B cell (primary cell): ENCODE results near the gene TLE3. TPM values are rescaled to one million over a fixed set of nuclear protein-coding genes. Genes with fewer than 3 reads are reported as not detected.
A peak's percentile ranks its signal among the peaks of the same experiment; 100 is the strongest.

Experiments used
- ATAC-seq: fragments of 200-7000 bp; cut with Tn5 transposase; one replicate; pipeline ENCODE4 v1.10.0; 2021; ENCODE audit warnings: low read depth, mild to moderate bottlenecking, moderate number of reproducible peaks, moderate library complexity
- CTCF ChIA-PET: fragments of 350-600 bp; sonication (Branson Sonifier 250); formaldehyde crosslinking; loops from one replicate; lab custom pipeline; 2021; ENCODE audit warnings: antibody characterized with exemption, inconsistent platforms; lab: Charles Lee
- POLR2A ChIA-PET: fragments of 350-600 bp; sonication (Branson Sonifier 250); formaldehyde crosslinking; loops from one replicate; lab custom pipeline; 2021; ENCODE audit warnings: antibody characterized with exemption; lab: Charles Lee
- DNase-seq: peaks from one replicate; pipeline ENCODE4 v3.0.0; 2013
- H2AFZ ChIP-seq: 2 replicates; pipeline ENCODE4 v1.6.1; 2012; ENCODE audit warnings: mild to moderate bottlenecking, low read depth, low read length; ENCODE audit not compliant: insufficient read depth, poor library complexity, severe bottlenecking
- H3K27ac ChIP-seq, 2 donors: 1 replicate in 1 of 2; 2 replicates in 1 of 2; pipeline ENCODE4 v1.5.1; 2012 to 2013; ENCODE audit warnings: low read length in 2 of 2, mild to moderate bottlenecking in 2 of 2, moderate library complexity in 1 of 2
- H3K27me3 ChIP-seq, 4 experiments: fragments of 200-600 bp in 1 of 4; sonication (generic) in 1 of 4; replicated peaks in 1 of 4; 1 replicate in 2 of 4; 2 replicates in 2 of 4; pipeline versions ENCODE4 v1.6.1 to v1.7.0; 2013 to 2016; ENCODE audit warnings: low read length in 3 of 4, mild to moderate bottlenecking in 2 of 4, mixed read lengths in 1 of 4, moderate library complexity in 1 of 4; ENCODE audit not compliant: insufficient read depth in 4 of 4, control insufficient read depth in 3 of 4; ENCODE audit errors: control extremely low read depth in 1 of 4
- H3K36me3 ChIP-seq, 2 experiments: replicated peaks in 1 of 2; 1 replicate in 1 of 2; 2 replicates in 1 of 2; pipeline versions ENCODE4 v1.6.1 to v1.7.1; 2013; ENCODE audit warnings: low read length in 1 of 2; ENCODE audit not compliant: insufficient read depth in 2 of 2, control insufficient read depth in 1 of 2; ENCODE audit errors: control extremely low read depth in 1 of 2, extremely low read depth in 1 of 2
- H3K4me1 ChIP-seq, 2 donors: fragments of 200-600 bp in 1 of 2; sonication (generic) in 1 of 2; 1 replicate in 1 of 2; 2 replicates in 1 of 2; pipeline versions ENCODE4 v1.5.1 to v1.6.1; 2013 to 2017; ENCODE audit warnings: low read length in 2 of 2; ENCODE audit not compliant: control insufficient read depth in 2 of 2, insufficient read depth in 2 of 2
- H3K4me2 ChIP-seq: replicated peaks from 2 replicates; pipeline ENCODE3; 2012; ENCODE audit warnings: mild to moderate bottlenecking, low read depth, low read length; ENCODE audit not compliant: poor library complexity, severe bottlenecking
- H3K4me3 ChIP-seq, 5 experiments: fragments of 200-600 bp in 1 of 5; sonication (generic) in 1 of 5; 1 replicate in 3 of 5; 2 replicates in 2 of 5; pipeline versions ENCODE4 v1.5.1 to v1.7.0; 2011 to 2016; ENCODE audit warnings: low read length in 4 of 5, mild to moderate bottlenecking in 4 of 5, low read depth in 2 of 5, control low read depth in 1 of 5, moderate library complexity in 1 of 5; ENCODE audit not compliant: insufficient read depth in 1 of 5; ENCODE audit errors: control extremely low read depth in 1 of 5, extremely low read depth in 1 of 5
- H3K79me2 ChIP-seq: fragments of 200-600 bp; sonication (generic); one replicate; pipeline ENCODE4 v1.6.0; 2016; ENCODE audit warnings: low read length; ENCODE audit not compliant: control insufficient read depth, insufficient read depth
- H3K9ac ChIP-seq: fragments of 200-600 bp; sonication (generic); 2 replicates; pipeline ENCODE4 v1.6.1; 2017; ENCODE audit warnings: mild to moderate bottlenecking, low read length, moderate library complexity
- H3K9me3 ChIP-seq, 3 donors: one replicate each; pipeline versions ENCODE4 v1.6.1 to v1.7.1; 2013; ENCODE audit warnings: low read length in 2 of 3; ENCODE audit not compliant: control insufficient read depth in 2 of 3, insufficient read depth in 1 of 3; ENCODE audit errors: control extremely low read depth in 1 of 3
- H4K20me1 ChIP-seq: 2 replicates; pipeline ENCODE4 v1.6.0; 2012; ENCODE audit warnings: mild to moderate bottlenecking, low read length; ENCODE audit not compliant: insufficient read depth, control insufficient read depth, poor library complexity, severe bottlenecking
- H3K27ac Mint-ChIP-seq: one replicate; pipeline ENCODE4 v1.8.0; 2021; ENCODE audit warnings: mixed read lengths
- H3K27me3 Mint-ChIP-seq: one replicate; pipeline ENCODE4 v1.8.0; 2021; ENCODE audit warnings: mixed read lengths
- H3K4me1 Mint-ChIP-seq: one replicate; pipeline ENCODE4 v1.8.0; 2021; ENCODE audit warnings: mixed read lengths
- H3K4me3 Mint-ChIP-seq: one replicate; pipeline ENCODE4 v1.8.0; 2021; ENCODE audit warnings: mixed read lengths
- H3K9me3 Mint-ChIP-seq: one replicate; pipeline ENCODE4 v1.8.0; 2022; ENCODE audit warnings: mixed read lengths; ENCODE audit not compliant: insufficient read depth
- CTCF ChIP-seq: fragments of 200-600 bp; IDR thresholded peaks from one replicate; pipeline ENCODE4 v1.8.0; 2022; ENCODE audit warnings: antibody characterized with exemption, mild to moderate bottlenecking
- EZH2 ChIP-seq: IDR thresholded peaks from 2 replicates; pipeline ENCODE4 v1.6.1; 2012; ENCODE audit warnings: borderline replicate concordance, low read depth, mild to moderate bottlenecking, moderate library complexity, low read length; ENCODE audit not compliant: insufficient read depth, poor library complexity, severe bottlenecking
- WGBS: methylation state at CpG from one replicate; pipeline ENCODE4 v1.1.5; 2013; ENCODE audit warnings: missing lambda C conversion rate; ENCODE audit not compliant: insufficient coverage; 5-methylcytosine and 5-hydroxymethylcytosine counted together
- intact Hi-C: fragments of 100-400 bp; cut with micrococcal nuclease; formaldehyde crosslinking; loops from one replicate; pipeline ENCODE4 v1.10.0; 2022
- polyA plus RNA-seq: library from polyadenylated mRNA; depleted of rRNA; stranded (reverse); fragments of >200 nt; gene quantifications from 2 replicates; pipeline ENCODE4 v1.2.3, GENCODE V29; 2012
- total RNA-seq, 2 donors: library from RNA; stranded (reverse); fragments of 120-200 nt in 1 of 2; gene quantifications; 1 replicate in 1 of 2; 2 replicates in 1 of 2; pipeline versions ENCODE4 v1.2.3 to v1.2.4, GENCODE V29; 2013 to 2022

Gene TLE3
- total and polyA plus RNA-seq, 2 donors (not counting 1 experiment from before 2014, with no cell fraction given), result 187 to 278 TPM

GRCh38 chr15:70098461-70099166, 897 bp upstream of the TLE3 start:
- peaks cover 0 to 26% (median 10%) of the 10 kb centered on the region in 4 experiments for H3K27me3 ChIP-seq
- peak overlapping the region; percentile 87 to 92 for H3K27ac ChIP-seq
- peaks cover 32% of the 10 kb centered on the region for H4K20me1 ChIP-seq
- ChIA-PET CTCF (interaction anchor here (0.7 to 5.6 kb wide), 21 partner anchors 62 to 522 kb away, joined by 3 to 31 read pairs (median 5); no protein-coding TSS in a partner anchor), POLR2A (interaction anchor here (0.5 to 3.3 kb wide), 15 partner anchors 16 to 366 kb away, joined by 3 to 22 read pairs (median 3); no protein-coding TSS in a partner anchor)
- peak; percentile 63 for DNase-seq
- ATAC-seq, result no peak
- Mint-ChIP-seq H3K27ac (peak overlapping the region; percentile 99), H3K4me3 (peak overlapping the region; percentile 94), H3K27me3 (peaks cover 6% of the 10 kb centered on the region), H3K9me3 (no peaks in the 10 kb centered on the region), H3K4me1 (peaks cover 64% of the 10 kb centered on the region)
- peak overlapping the region; percentile 72 to 97 (median 82) for H3K4me3 ChIP-seq
- H3K9me3 ChIP-seq, result no peaks in the 10 kb centered on the region
- peaks cover 57 to 68% of the 10 kb centered on the region in 2 donors for H3K4me1 ChIP-seq
- 2% methylated on average over 59 of the region's 60 CpGs for WGBS
- H3K9ac ChIP-seq, result peak overlapping the region; percentile 71
- peaks cover 38% of the 10 kb centered on the region for H3K79me2 ChIP-seq
- TF ChIP-seq EZH2, result no peak
- TF ChIP-seq CTCF, result no peak
- peak overlapping the region; percentile 90 for H2AFZ ChIP-seq
- intact Hi-C loops, result loop anchor here (1.0 to 5.0 kb wide), 14 partner anchors 44 to 1281 kb away; partner anchors contain the start of gene RPLP1
- H3K36me3 ChIP-seq, result peaks cover 0 to 8% of the 10 kb centered on the region in 2 experiments
- H3K4me2 ChIP-seq, result peak overlapping the region; percentile 96

GRCh38 chr15:70098153-70098460, 390 bp upstream of the TLE3 start:
- intact Hi-C loops, result loop anchor here (1.0 to 5.0 kb wide), 9 partner anchors 44 to 1281 kb away; partner anchors contain the start of gene RPLP1
- Histone ChIP-seq H3K9me3 (no peaks in the 10 kb centered on the region), H3K4me3 (peak overlapping the region; percentile 72 to 97 (median 82)), H3K36me3 (peaks cover 0 to 13% of the 10 kb centered on the region in 2 experiments), H3K27ac (peak overlapping the region; percentile 43 to 87), H4K20me1 (peaks cover 37% of the 10 kb centered on the region), H3K9ac (peak overlapping the region; percentile 71), H2AFZ (peak overlapping the region; percentile 90), H3K4me2 (peak overlapping the region; percentile 96), H3K4me1 (peaks cover 57 to 68% of the 10 kb centered on the region in 2 donors), H3K27me3 (peaks cover 0 to 24% (median 10%) of the 10 kb centered on the region in 4 experiments), H3K79me2 (peaks cover 43% of the 10 kb centered on the region)
- TF ChIP-seq CTCF (peak; percentile 20), EZH2 (no peak)
- H3K4me3 Mint-ChIP-seq, result peak overlapping the region; percentile 94
- peaks cover 65% of the 10 kb centered on the region for H3K4me1 Mint-ChIP-seq
- ATAC-seq (no peak), DNase-seq (no peak)
- POLR2A ChIA-PET, result interaction anchor here (0.5 to 3.3 kb wide), 23 partner anchors 12 to 674 kb away, joined by 3 to 36 read pairs (median 3); no protein-coding TSS in a partner anchor
- CTCF ChIA-PET, result interaction anchor here (0.7 to 5.6 kb wide), 23 partner anchors 62 to 521 kb away, joined by 3 to 31 read pairs (median 5); no protein-coding TSS in a partner anchor
- peaks cover 6% of the 10 kb centered on the region for H3K27me3 Mint-ChIP-seq
- H3K9me3 Mint-ChIP-seq, result no peaks in the 10 kb centered on the region
- WGBS, result 0% methylated on average over 4 of the region's 7 CpGs
- peak overlapping the region; percentile 97 for H3K27ac Mint-ChIP-seq
